A549 (cell line): ENCODE data around the gene ZNF22. TPM values are rescaled to one million over a fixed set of nuclear protein-coding genes. Genes with fewer than 3 reads are reported as not detected.

ENCODE experiments used
- ATAC-seq, 2 experiments: fragments of 200-7000 bp in 1 of 2; fragments of >200 bp in 1 of 2; cut with Nextera tagmentation in 1 of 2; cut with Tn5 transposase in 1 of 2; 3 replicates each; pipeline versions ENCODE4 v1.8.0 to v1.9.1; 2018 to 2020; ENCODE audit warnings: mild to moderate bottlenecking in 1 of 2, moderate library complexity in 1 of 2
- CTCF ChIA-PET: fragments of 300-600 bp; sonication (Branson Sonifier 250); formaldehyde crosslinking; extraction: SDS; loops from one replicate; lab custom pipeline; 2021; ENCODE audit warnings: antibody characterized with exemption, inconsistent platforms; lab: Yijun Ruan, JAX
- POLR2A ChIA-PET: fragments of 350-600 bp; formaldehyde crosslinking; extraction: SDS; loops from one replicate; lab custom pipeline; 2021; ENCODE audit warnings: antibody characterized with exemption, inconsistent platforms; lab: Yijun Ruan, JAX
- DNase-seq, 2 experiments: peaks; one replicate each; pipeline versions ENCODE4 v3.0.0 to v3.0.0-alpha.2; 2011 to 2016; ENCODE audit warnings: low read depth in 1 of 2, low spot score in 1 of 2
- FAIRE-seq: peaks from 2 replicates; lab custom pipeline; 2011; peaks lifted over from hg19 to GRCh38; lab: Jason Lieb, UNC
- H3K27ac ChIP-seq, 2 experiments: fragments of >200 bp; sonication (Bioruptor Twin); formaldehyde crosslinking; 3 replicates each; pipeline ENCODE4 v1.5.1; 2016 to 2017
- H3K4me1 ChIP-seq: fragments of >200 bp; sonication (Bioruptor Twin); formaldehyde crosslinking; 3 replicates; pipeline ENCODE4 v1.6.1; 2016
- H3K4me2 ChIP-seq: fragments of >200 bp; sonication (Bioruptor Twin); formaldehyde crosslinking; 3 replicates; pipeline ENCODE4 v1.6.1; 2016
- H3K4me3 ChIP-seq: fragments of >200 bp; sonication (Bioruptor Twin); formaldehyde crosslinking; 3 replicates; pipeline ENCODE4 v1.5.1; 2016
- H3K9me3 ChIP-seq: fragments of >200 bp; sonication (Bioruptor Twin); formaldehyde crosslinking; 3 replicates; pipeline ENCODE4 v1.6.1; 2016
- CHD2 ChIP-seq: fragments of 150-350 bp; IDR thresholded peaks from 2 replicates; pipeline ENCODE4 v1.6.1; 2014; ENCODE audit warnings: low read length; ENCODE audit not compliant: partially characterized antibody
- ESRRA ChIP-seq: fragments of 150-350 bp; IDR thresholded peaks from 2 replicates; pipeline ENCODE4 v1.6.1; 2014; ENCODE audit warnings: mild to moderate bottlenecking, low read length, borderline replicate concordance
- HEYL ChIP-seq: fragments of 250-450 bp; sonication (Bioruptor Pico); IDR thresholded peaks from 2 replicates; pipeline ENCODE4 v1.8.0; 2021; ENCODE audit warnings: mild to moderate bottlenecking, moderate library complexity
- HOXA7 ChIP-seq: fragments of 250-450 bp; sonication (Bioruptor Pico); IDR thresholded peaks from 2 replicates; pipeline ENCODE4 v1.5.0; 2020; ENCODE audit warnings: mild to moderate bottlenecking, moderate library complexity
- NFE2L2 ChIP-seq: fragments of 150-350 bp; conservative IDR thresholded peaks from 2 replicates; pipeline ENCODE4 v1.6.1; 2014; ENCODE audit warnings: low read length
- POLR2A ChIP-seq: IDR thresholded peaks from 2 replicates; pipeline ENCODE4 v1.6.1; 2012; ENCODE audit warnings: mild to moderate bottlenecking, low read length
- SREBF2 ChIP-seq: fragments of 450-650 bp; IDR thresholded peaks from 2 replicates; pipeline ENCODE4 v1.6.1; 2014; ENCODE audit warnings: mild to moderate bottlenecking, moderate library complexity
- TFCP2L1 ChIP-seq: fragments of 250-450 bp; sonication (Bioruptor Pico); IDR thresholded peaks from 2 replicates; pipeline ENCODE4 v1.5.0; 2021; ENCODE audit warnings: mild to moderate bottlenecking
- TP53 ChIP-seq: fragments of 250-450 bp; sonication (Bioruptor Pico); IDR thresholded peaks from 2 replicates; pipeline ENCODE4 v1.5.0; 2021; ENCODE audit warnings: mild to moderate bottlenecking, moderate library complexity
- WGBS: methylation state at CpG from one replicate; pipeline ENCODE4 v1.1.6; 2017; ENCODE audit errors: missing lambda C conversion rate; 5-methylcytosine and 5-hydroxymethylcytosine counted together
- polyA plus RNA-seq, 4 experiments: library from polyadenylated mRNA; depleted of rRNA in 3 of 4; stranded (reverse); fragments of >200 nt; fragmentation: RNase III in 1 of 4; extraction: RNeasy Plus Mini Kit Qiagen cat#74134 plus additional on column Dnase treatment in 1 of 4; gene quantifications; 2 replicates in 3 of 4; 3 replicates in 1 of 4; pipeline ENCODE4 v1.2.3, GENCODE V29; 2011 to 2017
- TF ChIP-seq, protein P1 (sequence below): IDR thresholded peaks from 2 replicates; pipeline ENCODE4 v1.6.1; 2012; ENCODE audit warnings: low read depth, borderline replicate concordance
- TF ChIP-seq, protein P2 (sequence below): fragments of 150-350 bp; IDR thresholded peaks from 2 replicates; pipeline ENCODE4 v1.6.1; 2014; ENCODE audit warnings: low read depth, mild to moderate bottlenecking, low read length
- TF ChIP-seq, protein P3 (sequence below): fragments of 200-600 bp; sonication (generic); IDR thresholded peaks from 2 replicates; pipeline ENCODE4 v1.6.1; 2016; ENCODE audit warnings: antibody characterized with exemption, mild to moderate bottlenecking, moderate library complexity
- TF ChIP-seq, protein P4 (sequence below): fragments of 250-450 bp; sonication (Bioruptor Pico); IDR thresholded peaks from 2 replicates; pipeline ENCODE4 v1.5.0; 2020; ENCODE audit warnings: low read depth, mild to moderate bottlenecking, moderate library complexity
- TF ChIP-seq, protein P5 (sequence below): IDR thresholded peaks from 2 replicates; pipeline ENCODE4 v1.6.1; 2012

ZNF22 gene
- polyA plus RNA-seq, 2 of the 4 experiments (the other 2 are of a cell fraction) = 8.5 to 13.0 TPM

DNA sequence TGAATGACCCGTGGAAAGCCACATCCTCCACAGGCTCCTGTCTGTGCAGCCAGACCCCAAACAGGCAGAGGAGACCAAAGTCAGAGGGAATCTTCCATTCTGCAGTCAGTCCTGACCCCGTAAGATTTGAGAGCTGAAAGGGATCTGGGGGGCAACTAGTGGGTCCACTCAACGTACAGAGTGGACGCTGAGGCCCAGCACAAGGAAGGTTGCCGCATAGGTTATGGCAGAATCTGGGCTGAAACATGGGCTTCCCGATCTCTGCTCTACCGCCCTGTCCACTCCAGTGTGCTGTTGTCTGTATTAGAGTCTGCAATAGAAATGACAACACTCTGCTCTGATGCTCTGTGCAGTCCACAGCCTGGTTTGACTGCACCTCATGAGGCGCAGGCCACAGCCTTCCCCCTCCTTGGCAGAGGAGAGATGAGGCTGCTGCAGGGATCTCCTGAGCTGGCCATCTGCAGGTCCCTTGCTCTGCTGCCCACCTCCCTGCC is 7.9 kb upstream of the ZNF22 start:
- H3K4me2 ChIP-seq = no peak overlapping the region
- no peaks in the 10 kb centered on the region for H3K9me3 ChIP-seq
- POLR2A ChIA-PET = no interaction called here
- ATAC-seq = no peak
- 86% methylated on average over 8 of the region's 8 CpGs for WGBS
- DNase-seq = no peak
- no peak for TF ChIP-seq HOXA7 (CRISPR knock-in tag)
- TF ChIP-seq, protein P1, sequence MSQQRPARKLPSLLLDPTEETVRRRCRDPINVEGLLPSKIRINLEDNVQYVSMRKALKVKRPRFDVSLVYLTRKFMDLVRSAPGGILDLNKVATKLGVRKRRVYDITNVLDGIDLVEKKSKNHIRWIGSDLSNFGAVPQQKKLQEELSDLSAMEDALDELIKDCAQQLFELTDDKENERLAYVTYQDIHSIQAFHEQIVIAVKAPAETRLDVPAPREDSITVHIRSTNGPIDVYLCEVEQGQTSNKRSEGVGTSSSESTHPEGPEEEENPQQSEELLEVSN = no peak
- no peak for TF ChIP-seq HEYL (CRISPR knock-in tag)
- H3K4me3 ChIP-seq = no peak overlapping the region
- FAIRE-seq = no peak
- CTCF ChIA-PET = interaction anchor here (1.1 to 2.6 kb wide), 3 partner anchors 12 to 127 kb away, joined by 3 to 13 read pairs (median 3); no protein-coding TSS in a partner anchor
- H3K27ac ChIP-seq = no peak overlapping the region
- H3K4me1 ChIP-seq = no peaks in the 10 kb centered on the region

DNA sequence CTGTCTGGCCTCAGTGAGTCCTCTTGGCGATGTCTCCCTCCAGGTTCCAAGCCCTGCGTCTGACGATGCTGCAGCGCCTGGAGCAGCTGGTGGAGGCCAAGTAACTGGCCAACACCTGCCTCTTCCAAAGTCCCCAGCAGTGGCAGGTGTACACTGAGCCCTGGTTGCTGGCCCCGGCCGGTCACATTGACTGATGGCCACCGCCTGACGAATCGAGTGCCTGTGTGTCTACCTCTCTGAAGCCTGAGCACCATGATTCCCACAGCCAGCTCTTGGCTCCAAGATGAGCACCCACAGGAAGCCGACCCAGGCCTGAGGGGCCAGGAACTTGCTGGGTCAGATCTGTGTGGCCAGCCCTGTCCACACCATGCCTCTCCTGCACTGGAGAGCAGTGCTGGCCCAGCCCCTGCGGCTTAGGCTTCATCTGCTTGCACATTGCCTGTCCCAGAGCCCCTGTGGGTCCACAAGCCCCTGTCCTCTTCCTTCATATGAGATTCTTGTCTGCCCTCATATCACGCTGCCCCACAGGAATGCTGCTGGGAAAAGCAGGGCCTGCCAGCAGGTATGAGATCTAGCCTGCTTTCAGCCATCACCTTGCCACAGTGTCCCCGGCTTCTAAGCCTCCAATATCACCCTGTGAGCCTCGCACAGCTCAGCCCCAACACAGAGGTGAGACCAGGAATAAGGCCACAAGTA is 7.3 kb upstream of the ZNF22 start:
- H3K27ac ChIP-seq = no peak overlapping the region

DNA sequence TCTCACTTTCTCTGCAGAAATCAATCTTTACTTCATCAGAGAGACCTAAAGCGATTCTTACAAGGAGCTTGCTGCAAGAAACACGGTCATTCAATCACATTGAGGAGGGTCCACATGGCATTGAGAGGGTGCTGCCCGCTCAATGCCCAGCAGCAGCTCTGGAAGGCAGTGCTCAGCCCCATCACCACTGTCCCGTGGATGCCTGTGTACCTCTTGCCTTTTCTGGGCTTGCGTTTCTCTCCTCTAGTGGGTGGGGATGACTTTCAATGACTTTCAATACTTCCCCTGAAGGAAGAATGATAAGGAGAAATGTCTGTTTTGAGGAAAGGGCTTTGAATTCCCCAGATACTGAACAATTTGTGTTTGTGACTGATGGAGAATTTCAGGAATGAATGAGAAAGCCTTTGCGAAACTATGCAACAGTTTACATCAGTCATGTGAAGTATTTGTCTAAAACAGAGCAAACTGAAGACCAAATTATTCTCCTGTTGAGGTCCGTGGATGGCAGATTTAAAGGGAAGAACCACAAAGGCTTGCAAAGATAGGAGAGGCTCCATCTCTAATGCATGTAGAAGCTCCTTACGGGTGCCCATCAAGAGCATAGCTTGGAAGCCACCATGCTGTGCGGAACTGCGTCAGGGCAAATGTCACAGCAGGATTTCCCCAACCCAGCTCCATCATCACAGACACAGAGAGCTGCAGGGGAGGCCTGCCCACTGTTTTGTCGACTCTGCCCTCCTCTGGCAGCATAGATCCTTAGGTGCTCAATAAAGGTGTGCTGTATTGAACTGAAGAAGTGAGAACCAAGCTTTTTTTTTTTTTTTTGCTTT is 6.6 kb upstream of the ZNF22 start:
- Histone ChIP-seq H3K9me3 (no peaks in the 10 kb centered on the region), H3K4me3 (no peak overlapping the region), H3K4me2 (no peak overlapping the region), H3K4me1 (no peaks in the 10 kb centered on the region), H3K27ac (no peak overlapping the region)
- no peak for TF ChIP-seq CHD2
- TF ChIP-seq ESRRA = no peak
- TF ChIP-seq, protein P2, sequence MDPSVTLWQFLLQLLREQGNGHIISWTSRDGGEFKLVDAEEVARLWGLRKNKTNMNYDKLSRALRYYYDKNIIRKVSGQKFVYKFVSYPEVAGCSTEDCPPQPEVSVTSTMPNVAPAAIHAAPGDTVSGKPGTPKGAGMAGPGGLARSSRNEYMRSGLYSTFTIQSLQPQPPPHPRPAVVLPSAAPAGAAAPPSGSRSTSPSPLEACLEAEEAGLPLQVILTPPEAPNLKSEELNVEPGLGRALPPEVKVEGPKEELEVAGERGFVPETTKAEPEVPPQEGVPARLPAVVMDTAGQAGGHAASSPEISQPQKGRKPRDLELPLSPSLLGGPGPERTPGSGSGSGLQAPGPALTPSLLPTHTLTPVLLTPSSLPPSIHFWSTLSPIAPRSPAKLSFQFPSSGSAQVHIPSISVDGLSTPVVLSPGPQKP = no peak
- TF ChIP-seq, protein P3, sequence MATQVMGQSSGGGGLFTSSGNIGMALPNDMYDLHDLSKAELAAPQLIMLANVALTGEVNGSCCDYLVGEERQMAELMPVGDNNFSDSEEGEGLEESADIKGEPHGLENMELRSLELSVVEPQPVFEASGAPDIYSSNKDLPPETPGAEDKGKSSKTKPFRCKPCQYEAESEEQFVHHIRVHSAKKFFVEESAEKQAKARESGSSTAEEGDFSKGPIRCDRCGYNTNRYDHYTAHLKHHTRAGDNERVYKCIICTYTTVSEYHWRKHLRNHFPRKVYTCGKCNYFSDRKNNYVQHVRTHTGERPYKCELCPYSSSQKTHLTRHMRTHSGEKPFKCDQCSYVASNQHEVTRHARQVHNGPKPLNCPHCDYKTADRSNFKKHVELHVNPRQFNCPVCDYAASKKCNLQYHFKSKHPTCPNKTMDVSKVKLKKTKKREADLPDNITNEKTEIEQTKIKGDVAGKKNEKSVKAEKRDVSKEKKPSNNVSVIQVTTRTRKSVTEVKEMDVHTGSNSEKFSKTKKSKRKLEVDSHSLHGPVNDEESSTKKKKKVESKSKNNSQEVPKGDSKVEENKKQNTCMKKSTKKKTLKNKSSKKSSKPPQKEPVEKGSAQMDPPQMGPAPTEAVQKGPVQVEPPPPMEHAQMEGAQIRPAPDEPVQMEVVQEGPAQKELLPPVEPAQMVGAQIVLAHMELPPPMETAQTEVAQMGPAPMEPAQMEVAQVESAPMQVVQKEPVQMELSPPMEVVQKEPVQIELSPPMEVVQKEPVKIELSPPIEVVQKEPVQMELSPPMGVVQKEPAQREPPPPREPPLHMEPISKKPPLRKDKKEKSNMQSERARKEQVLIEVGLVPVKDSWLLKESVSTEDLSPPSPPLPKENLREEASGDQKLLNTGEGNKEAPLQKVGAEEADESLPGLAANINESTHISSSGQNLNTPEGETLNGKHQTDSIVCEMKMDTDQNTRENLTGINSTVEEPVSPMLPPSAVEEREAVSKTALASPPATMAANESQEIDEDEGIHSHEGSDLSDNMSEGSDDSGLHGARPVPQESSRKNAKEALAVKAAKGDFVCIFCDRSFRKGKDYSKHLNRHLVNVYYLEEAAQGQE = no peak
- no peak for TF ChIP-seq SREBF2
- TF ChIP-seq, protein P4, sequence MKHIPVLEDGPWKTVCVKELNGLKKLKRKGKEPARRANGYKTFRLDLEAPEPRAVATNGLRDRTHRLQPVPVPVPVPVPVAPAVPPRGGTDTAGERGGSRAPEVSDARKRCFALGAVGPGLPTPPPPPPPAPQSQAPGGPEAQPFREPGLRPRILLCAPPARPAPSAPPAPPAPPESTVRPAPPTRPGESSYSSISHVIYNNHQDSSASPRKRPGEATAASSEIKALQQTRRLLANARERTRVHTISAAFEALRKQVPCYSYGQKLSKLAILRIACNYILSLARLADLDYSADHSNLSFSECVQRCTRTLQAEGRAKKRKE (CRISPR knock-in tag) = no peak
- TF ChIP-seq TFCP2L1 (CRISPR knock-in tag) = no peak
- no peak for TF ChIP-seq TP53 (CRISPR knock-in tag)
- no peak for TF ChIP-seq POLR2A
- TF ChIP-seq NFE2L2 = no peak
- WGBS = 67% methylated on average over 11 of the region's 11 CpGs
- DNase-seq (no peak), FAIRE-seq (no peak), ATAC-seq (no peak; a peak in 1 of 6 replicates)
- CTCF ChIA-PET = interaction anchor here (0.6 to 2.6 kb wide), 6 partner anchors 9 to 130 kb away, joined by 3 to 13 read pairs (median 3); no protein-coding TSS in a partner anchor
- POLR2A ChIA-PET = interaction anchor here (0.6 kb wide), 1 partner anchor 15 kb away, joined by 3 read pairs; the partner anchor contains the start of gene DEPP1

More for the DNA sequence above, 7.3 kb upstream of the ZNF22 start:
- DNase-seq = no peak
- H3K4me2 ChIP-seq = no peak overlapping the region
- POLR2A ChIA-PET = no interaction called here
- H3K4me1 ChIP-seq = no peaks in the 10 kb centered on the region
- no peak overlapping the region for H3K4me3 ChIP-seq
- ATAC-seq = no peak
- TF ChIP-seq, protein P5, sequence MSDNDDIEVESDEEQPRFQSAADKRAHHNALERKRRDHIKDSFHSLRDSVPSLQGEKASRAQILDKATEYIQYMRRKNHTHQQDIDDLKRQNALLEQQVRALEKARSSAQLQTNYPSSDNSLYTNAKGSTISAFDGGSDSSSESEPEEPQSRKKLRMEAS = no peak
- TF ChIP-seq, all 56 proteins: peak for 0
- FAIRE-seq = no peak
- WGBS = 78% methylated on average over 11 of the region's 14 CpGs
- no peaks in the 10 kb centered on the region for H3K9me3 ChIP-seq
- CTCF ChIA-PET = interaction anchor here (1.2 to 2.6 kb wide), 4 partner anchors 8 to 61 kb away, joined by 3 to 13 read pairs (median 4); no protein-coding TSS in a partner anchor
